ENCODE data around the gene FANCD2.
"Not testable (repeated sequence)": the region's sequence is repeated elsewhere in the genome, so short reads cannot be mapped to it uniquely, and the experiment has no call there.

GRCh38 chr3:10008216-10008587 lies 18.0 kb upstream of the FANCD2 start:
- TF ChIP-seq, protein P1, sequence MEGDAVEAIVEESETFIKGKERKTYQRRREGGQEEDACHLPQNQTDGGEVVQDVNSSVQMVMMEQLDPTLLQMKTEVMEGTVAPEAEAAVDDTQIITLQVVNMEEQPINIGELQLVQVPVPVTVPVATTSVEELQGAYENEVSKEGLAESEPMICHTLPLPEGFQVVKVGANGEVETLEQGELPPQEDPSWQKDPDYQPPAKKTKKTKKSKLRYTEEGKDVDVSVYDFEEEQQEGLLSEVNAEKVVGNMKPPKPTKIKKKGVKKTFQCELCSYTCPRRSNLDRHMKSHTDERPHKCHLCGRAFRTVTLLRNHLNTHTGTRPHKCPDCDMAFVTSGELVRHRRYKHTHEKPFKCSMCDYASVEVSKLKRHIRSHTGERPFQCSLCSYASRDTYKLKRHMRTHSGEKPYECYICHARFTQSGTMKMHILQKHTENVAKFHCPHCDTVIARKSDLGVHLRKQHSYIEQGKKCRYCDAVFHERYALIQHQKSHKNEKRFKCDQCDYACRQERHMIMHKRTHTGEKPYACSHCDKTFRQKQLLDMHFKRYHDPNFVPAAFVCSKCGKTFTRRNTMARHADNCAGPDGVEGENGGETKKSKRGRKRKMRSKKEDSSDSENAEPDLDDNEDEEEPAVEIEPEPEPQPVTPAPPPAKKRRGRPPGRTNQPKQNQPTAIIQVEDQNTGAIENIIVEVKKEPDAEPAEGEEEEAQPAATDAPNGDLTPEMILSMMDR (IDR thresholded peaks at IDR 0.05; ENCODE audit: low read depth, low read length, missing input control) = not testable (repeated sequence)
- TF ChIP-seq TAF1 (conservative IDR thresholded peaks at IDR 0.05); YY1 (IDR thresholded peaks at IDR 0.05): not testable (repeated sequence)
